PFSK-1 (cell line): ENCODE measurements around the gene SPAG8.

Experiments
- FOXP2 ChIP-seq: optimal IDR thresholded peaks from 2 replicates; pipeline ENCODE3; 2011; ENCODE audit warnings: borderline replicate concordance, control low read depth, inconsistent platforms; ENCODE audit not compliant: insufficient read depth; ENCODE audit errors: extremely low read length, extremely low read depth
- POLR2AphosphoS5 ChIP-seq: IDR thresholded peaks from 2 replicates; pipeline ENCODE4 v1.6.1; 2012; ENCODE audit warnings: low read depth, mild to moderate bottlenecking, control low read depth, low read length, moderate library complexity
- SIN3A ChIP-seq: IDR thresholded peaks from 2 replicates; pipeline ENCODE4 v1.6.1; 2012; ENCODE audit warnings: mild to moderate bottlenecking, low read length, moderate library complexity, borderline replicate concordance; ENCODE audit not compliant: insufficient read depth
- TAF1 ChIP-seq: IDR thresholded peaks from 2 replicates; pipeline ENCODE4 v1.6.1; 2012; ENCODE audit warnings: low read length, control low read depth, borderline replicate concordance; ENCODE audit not compliant: insufficient read depth
- TF ChIP-seq, protein P1 (sequence below), 2 experiments: IDR thresholded peaks; 2 replicates each; pipeline versions ENCODE4 v1.6.1 to v1.8.0; 2011 to 2012; ENCODE audit warnings: low read depth in 2 of 2, low read length in 2 of 2, control low read depth in 1 of 2, inconsistent platforms in 1 of 2, mild to moderate bottlenecking in 1 of 2, moderate library complexity in 1 of 2; ENCODE audit not compliant: insufficient read depth in 1 of 2

SPAG8 gene

GRCh38 chr9:35776018-35776417 is 36.0 kb downstream of the SPAG8 start:
- TF ChIP-seq POLR2AphosphoS5 (no peak), SIN3A (no peak), TAF1 (no peak), FOXP2 (no peak)
- TF ChIP-seq, protein P1, sequence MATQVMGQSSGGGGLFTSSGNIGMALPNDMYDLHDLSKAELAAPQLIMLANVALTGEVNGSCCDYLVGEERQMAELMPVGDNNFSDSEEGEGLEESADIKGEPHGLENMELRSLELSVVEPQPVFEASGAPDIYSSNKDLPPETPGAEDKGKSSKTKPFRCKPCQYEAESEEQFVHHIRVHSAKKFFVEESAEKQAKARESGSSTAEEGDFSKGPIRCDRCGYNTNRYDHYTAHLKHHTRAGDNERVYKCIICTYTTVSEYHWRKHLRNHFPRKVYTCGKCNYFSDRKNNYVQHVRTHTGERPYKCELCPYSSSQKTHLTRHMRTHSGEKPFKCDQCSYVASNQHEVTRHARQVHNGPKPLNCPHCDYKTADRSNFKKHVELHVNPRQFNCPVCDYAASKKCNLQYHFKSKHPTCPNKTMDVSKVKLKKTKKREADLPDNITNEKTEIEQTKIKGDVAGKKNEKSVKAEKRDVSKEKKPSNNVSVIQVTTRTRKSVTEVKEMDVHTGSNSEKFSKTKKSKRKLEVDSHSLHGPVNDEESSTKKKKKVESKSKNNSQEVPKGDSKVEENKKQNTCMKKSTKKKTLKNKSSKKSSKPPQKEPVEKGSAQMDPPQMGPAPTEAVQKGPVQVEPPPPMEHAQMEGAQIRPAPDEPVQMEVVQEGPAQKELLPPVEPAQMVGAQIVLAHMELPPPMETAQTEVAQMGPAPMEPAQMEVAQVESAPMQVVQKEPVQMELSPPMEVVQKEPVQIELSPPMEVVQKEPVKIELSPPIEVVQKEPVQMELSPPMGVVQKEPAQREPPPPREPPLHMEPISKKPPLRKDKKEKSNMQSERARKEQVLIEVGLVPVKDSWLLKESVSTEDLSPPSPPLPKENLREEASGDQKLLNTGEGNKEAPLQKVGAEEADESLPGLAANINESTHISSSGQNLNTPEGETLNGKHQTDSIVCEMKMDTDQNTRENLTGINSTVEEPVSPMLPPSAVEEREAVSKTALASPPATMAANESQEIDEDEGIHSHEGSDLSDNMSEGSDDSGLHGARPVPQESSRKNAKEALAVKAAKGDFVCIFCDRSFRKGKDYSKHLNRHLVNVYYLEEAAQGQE (IDR thresholded peaks at IDR 0.05; ENCODE audit: insufficient read depth in 1 of 2, low read depth in 2 of 2, low read length in 2 of 2), result no peak

GRCh38 chr9:35774907-35775635 is 37.0 kb downstream of the SPAG8 start:
- TF ChIP-seq, protein P1 (IDR thresholded peaks at IDR 0.05; ENCODE audit: insufficient read depth in 1 of 2, low read depth in 2 of 2, low read length in 2 of 2), result no peak
- no peak for TF ChIP-seq TAF1
- no peak for TF ChIP-seq SIN3A
- TF ChIP-seq POLR2AphosphoS5, result no peak
- no peak for TF ChIP-seq FOXP2

- TF ChIP-seq, protein P1 (IDR thresholded peaks at IDR 0.05; ENCODE audit: insufficient read depth in 1 of 2, low read depth in 2 of 2, low read length in 2 of 2), result no peak
- TF ChIP-seq SIN3A (no peak), FOXP2 (no peak), TAF1 (no peak), POLR2AphosphoS5 (no peak)
Measured at GRCh38 chr9:35771943-35772342, 40.1 kb downstream of the SPAG8 start.

GRCh38 chr9:35771534-35771933 is 40.5 kb downstream of the SPAG8 start:
- no peak for TF ChIP-seq POLR2AphosphoS5
- no peak for TF ChIP-seq TAF1
- no peak for TF ChIP-seq FOXP2
- TF ChIP-seq, protein P1 (IDR thresholded peaks at IDR 0.05; ENCODE audit: insufficient read depth in 1 of 2, low read depth in 2 of 2, low read length in 2 of 2), result no peak
- no peak for TF ChIP-seq SIN3A

DNA sequence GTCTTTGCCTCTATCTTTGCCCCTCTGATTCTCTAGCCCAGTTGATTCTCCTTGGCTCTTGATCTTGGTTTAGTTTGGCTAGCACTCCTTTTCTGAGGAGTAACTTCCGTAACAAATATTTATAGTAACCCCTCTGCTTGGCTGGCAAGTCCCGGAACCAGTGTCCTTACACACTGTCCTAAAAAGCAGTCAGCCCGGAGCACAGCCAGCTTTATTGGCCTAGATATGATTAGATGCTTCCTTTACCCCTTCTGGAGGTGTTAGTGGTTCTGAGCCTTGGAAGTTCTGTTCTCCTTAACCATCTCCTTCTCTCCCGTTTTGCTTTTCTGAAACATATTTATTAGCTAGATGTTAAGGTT is 41.0 kb downstream of the SPAG8 start:
- TF ChIP-seq FOXP2 (no peak), TAF1 (no peak), SIN3A (no peak), POLR2AphosphoS5 (no peak)
- TF ChIP-seq, protein P1 (IDR thresholded peaks at IDR 0.05; ENCODE audit: insufficient read depth in 1 of 2, low read depth in 2 of 2, low read length in 2 of 2), result no peak
